Uterus (tissue), 2 donors: ENCODE data around the gene SYCE1.
"Not testable (repeated sequence)": the region's sequence is repeated elsewhere in the genome, so short reads cannot be mapped to it uniquely, and the experiment has no call there.

Experiments used
- POLR2A ChIP-seq, 2 donors: fragments of 450-650 bp; IDR thresholded peaks; one replicate each; pipeline ENCODE4 v1.6.1; 2016; ENCODE audit warnings: antibody characterized with exemption in 2 of 2, mild to moderate bottlenecking in 1 of 2, moderate library complexity in 1 of 2
- TF ChIP-seq, protein P1 (sequence below), 4 experiments: fragments of 200-600 bp in 2 of 4; fragments of 450-650 bp in 2 of 4; sonication (generic) in 2 of 4; IDR thresholded peaks; one replicate each; pipeline ENCODE4 v1.5.1; 2016 to 2019; ENCODE audit warnings: antibody characterized with exemption in 4 of 4, mild to moderate bottlenecking in 2 of 4, moderate library complexity in 1 of 4

DNA sequence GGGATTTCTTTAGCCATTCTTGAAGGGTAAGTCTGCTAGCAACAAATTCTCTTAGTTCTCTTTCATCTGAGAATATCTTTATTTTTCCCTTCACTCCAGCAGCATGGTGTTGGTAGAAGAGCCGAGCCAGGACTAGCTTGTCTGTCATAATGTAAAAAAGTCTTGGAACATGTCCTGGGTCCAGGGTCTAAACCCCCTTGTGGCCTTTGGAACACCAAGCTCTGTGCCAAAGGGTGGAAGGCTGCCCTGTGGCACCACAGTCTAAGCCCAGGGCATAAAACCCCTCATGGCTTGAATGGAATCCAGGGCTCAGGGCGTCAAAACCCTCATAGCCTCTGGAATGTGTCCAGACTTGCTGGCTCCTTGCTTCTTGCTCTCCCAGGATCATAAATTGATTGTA, 38.1 kb upstream of the SYCE1 start:
- not testable (repeated sequence) for TF ChIP-seq POLR2A (IDR thresholded peaks at IDR 0.05)
- TF ChIP-seq, protein P1, sequence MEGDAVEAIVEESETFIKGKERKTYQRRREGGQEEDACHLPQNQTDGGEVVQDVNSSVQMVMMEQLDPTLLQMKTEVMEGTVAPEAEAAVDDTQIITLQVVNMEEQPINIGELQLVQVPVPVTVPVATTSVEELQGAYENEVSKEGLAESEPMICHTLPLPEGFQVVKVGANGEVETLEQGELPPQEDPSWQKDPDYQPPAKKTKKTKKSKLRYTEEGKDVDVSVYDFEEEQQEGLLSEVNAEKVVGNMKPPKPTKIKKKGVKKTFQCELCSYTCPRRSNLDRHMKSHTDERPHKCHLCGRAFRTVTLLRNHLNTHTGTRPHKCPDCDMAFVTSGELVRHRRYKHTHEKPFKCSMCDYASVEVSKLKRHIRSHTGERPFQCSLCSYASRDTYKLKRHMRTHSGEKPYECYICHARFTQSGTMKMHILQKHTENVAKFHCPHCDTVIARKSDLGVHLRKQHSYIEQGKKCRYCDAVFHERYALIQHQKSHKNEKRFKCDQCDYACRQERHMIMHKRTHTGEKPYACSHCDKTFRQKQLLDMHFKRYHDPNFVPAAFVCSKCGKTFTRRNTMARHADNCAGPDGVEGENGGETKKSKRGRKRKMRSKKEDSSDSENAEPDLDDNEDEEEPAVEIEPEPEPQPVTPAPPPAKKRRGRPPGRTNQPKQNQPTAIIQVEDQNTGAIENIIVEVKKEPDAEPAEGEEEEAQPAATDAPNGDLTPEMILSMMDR (IDR thresholded peaks at IDR 0.05) = not testable (repeated sequence)
